GM18508 (cell line): ENCODE data around the gene NRIP1.
"Not testable (repeated sequence)": the region's sequence is repeated elsewhere in the genome, so short reads cannot be mapped to it uniquely, and the experiment has no call there.

Experiments used
- ATAC-seq: cut with Tn5 transposase; IDR thresholded peaks from one replicate; pipeline ENCODE4 v1.9.1; 2021; ENCODE audit warnings: moderate number of reproducible peaks; ENCODE audit not compliant: insufficient read depth, unreplicated experiment

The NRIP1 gene

DNA sequence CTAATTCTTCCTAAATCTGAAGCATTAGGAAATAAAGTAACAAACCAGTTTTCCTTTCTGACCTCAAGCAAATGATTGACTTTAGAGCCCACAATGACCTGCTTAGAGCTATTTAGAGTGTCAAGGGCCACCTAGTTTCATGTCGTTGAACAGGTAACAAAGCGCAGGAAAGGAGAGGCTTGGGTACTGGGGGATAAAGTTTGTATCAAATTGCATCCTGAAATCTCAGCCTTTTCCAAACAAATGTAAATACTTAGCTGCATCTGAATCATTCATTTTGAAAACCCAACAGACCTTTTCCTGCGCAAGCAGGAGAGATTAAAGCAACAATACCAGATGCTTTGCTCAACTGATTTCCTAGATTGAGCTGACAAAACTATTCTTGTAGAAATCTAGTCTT lies 121.2 kb downstream of the NRIP1 start:
- ATAC-seq: no peak

DNA sequence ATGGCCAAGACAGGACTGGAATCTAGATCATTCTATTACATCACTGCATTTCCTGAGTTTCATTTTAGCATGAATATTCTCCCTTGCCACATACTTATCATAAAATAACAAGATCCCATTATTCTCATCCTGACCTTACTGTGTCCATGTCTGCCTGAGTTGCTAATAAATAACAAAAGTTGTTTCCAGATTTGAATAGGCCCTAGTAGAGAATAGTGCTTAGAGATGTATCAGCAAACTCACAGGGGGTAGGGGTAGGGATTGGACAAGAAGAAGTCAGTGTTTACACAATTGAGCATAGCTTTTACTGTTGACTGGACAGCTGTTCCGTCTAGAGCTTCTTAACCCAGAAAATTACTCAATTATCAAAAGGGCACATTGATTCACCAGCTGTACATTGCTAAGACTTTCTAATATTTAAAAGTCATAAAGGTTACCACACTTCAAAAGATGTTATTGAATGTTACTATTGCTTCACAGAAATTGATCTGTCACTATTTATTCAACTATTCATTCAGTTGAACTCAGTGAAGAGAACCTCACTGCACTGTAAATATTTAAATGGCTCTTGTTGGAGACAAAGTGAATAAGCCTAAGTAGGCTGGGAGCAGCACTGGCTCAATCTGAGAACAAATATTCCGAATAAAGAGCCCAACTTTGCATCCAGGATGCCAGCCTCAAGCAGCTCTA lies 121.9 kb downstream of the NRIP1 start:
- ATAC-seq: no peak

DNA sequence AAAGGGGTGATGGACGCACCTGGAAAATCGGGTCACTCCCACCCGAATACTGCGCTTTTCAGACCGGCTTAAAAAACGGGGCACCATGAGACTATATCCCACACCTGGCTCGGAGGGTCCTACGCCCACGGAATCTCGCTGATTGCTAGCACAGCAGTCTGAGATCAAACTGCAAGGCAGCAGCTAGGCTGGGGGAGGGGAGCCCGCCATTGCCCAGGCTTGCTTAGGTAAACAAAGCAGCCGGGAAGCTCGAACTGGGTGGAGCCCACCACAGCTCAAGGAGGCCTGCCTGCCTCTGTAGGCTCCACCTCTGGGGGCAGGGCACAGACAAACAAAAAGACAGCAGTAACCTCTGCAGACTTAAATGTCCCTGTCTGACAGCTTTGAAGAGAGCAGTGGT lies 137.5 kb downstream of the NRIP1 start:
- not testable (repeated sequence) for ATAC-seq

DNA sequence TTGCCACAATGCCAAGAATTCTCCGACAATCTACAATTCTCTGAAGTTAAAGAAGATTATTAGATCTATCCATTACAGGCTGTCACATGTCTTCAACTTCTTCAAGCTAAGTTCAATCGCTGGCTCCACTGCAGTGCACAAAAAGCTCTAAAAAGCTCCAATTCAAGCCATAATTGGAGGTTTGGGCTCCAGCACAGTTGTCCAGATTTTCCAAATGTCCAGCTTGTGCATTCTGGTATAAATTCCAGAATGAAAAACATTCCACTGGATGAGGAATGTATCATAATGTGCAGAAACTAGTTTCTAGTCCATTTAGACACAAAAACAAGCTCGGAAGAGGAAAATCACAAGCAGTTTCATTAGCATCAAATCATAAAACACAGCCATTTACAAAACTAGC lies 138.6 kb downstream of the NRIP1 start:
- ATAC-seq: no peak

DNA sequence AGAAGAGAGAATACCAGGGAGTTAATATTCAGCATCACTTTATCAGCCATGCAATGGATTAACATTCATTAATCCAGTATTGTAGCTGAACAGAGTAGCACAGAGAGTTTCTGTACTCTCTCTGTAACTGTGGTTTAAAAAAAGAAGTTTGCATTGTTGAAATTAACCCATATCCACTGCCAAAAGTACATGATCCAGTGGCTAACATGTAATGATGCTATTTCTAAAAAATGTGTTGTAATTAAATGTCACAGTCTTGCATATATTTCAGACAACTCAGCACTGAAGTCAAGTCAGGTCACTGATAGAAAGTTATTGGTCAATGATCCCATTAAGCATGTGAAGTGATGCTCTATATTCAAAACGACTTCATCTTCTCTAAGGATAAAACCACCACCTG lies 141.3 kb downstream of the NRIP1 start:
- no peak for ATAC-seq

DNA sequence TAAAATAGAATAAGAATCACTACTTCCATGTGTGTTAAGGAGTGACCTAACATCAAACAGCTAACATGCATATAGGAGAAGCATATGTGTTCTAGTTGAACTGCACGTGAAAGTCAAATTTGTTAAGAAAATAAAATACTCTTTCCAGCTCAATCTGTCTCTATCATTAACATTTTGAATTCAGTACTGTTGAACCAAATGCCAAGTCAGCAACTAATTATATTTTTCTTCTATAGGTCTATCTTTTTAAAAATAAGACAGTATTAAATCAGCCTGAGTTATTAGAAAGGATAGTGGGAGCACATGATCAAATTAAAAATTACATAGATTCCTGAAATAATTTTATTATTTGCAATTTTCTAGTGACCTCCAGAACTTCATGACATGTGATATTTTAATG lies 141.8 kb downstream of the NRIP1 start:
- ATAC-seq: no peak

DNA sequence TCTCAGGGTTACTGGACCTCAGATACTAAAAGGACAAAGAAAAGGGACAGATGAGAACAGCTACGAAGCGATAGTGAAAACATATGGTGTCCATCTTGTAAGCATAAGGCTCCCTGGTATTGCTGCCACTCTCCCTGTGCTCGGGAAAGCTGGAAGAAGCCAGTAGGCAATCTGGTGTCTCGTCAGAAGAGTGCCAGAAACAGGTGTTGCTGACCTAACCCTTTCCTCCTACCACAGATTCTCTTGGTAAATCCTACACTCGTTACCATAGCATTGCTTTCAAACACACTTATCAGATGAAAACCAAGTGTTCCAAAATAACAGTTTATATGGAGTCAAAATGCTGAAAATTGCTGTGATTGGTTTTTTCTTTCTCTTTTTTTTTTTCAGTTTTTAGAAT lies 146.3 kb downstream of the NRIP1 start:
- no peak for ATAC-seq

DNA sequence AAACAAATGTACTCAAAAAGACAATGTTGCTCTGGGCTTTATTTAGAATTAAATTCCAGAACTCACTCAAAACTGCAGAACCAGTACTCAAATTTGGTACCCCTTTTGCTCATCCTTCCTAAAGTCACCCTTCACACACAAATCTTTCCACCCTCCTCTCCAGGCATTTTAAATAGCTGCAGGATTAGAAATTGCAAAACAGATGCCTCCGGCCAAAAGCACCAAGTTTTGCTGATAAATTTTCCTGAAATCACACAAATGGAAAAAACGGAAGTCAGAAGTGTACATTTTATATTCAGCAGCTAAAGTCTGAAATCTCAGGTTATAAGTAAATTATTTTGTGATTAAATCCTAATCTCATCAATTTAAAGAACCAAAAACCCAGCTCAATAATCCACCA lies 147.0 kb downstream of the NRIP1 start:
- no peak for ATAC-seq

DNA sequence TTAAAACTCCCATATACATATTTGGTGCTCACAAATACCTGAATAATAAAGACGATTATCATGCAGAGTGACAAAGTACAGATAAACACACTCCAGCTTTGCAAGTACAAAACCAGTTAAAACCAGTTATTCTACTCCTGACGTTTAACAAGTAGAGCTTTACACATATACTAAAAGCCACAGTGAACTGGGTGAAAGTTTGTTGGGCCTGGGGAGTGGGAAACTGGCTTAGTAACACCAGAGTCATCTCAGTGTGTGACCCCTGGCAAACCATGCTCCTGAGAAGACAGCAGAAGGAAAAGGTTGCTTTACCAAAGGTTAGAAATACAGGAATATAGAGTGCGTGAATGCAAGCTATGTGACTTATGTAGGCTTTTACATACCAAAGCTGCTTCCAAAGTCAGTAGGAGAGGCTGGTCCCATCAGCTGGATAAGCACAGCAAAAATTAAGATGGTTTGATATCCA lies 148.1 kb downstream of the NRIP1 start:
- no peak for ATAC-seq

DNA sequence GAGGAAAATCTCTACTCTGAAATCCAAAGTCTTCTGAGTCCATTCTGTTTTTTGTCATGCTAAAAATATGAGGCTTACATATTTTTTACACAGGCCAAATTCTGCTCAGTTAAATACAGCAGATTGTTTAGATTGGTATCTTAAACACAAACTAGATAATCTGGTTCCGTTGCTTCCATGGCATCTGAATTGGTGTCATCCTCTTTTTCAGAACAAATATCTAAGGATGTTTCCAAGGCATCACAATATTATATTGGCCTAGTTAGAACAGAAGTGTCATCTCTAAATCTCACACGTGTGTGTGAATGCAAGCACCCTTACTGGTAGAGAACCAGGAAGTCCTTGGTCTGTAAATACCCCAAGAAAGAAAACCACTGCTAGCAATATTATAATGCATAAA lies 151.2 kb downstream of the NRIP1 start:
- no peak for ATAC-seq

DNA sequence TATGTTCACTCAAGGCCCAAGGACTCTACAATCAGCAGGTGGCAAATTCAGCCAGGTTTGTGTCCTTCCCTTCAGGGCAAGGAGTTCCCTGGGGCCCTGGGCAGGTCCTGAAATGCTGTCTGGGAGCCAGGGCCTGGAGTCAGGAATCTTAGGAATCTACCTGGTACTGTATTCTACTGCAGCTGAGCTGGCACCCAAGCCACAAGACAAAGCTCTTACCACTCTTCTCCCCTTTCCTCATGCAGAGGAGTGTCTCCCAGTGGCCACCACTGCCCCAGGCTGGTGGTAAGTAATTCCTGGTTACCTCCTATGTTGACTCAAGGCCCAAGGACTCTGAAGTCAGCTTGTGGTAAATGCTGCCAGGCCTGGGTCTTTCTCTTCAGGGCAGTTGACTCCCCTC lies 153.4 kb downstream of the NRIP1 start:
- no peak for ATAC-seq
